Neural cell (in vitro differentiated cells): ENCODE data around the gene CLN6. TPM values are rescaled to one million over a fixed set of nuclear protein-coding genes. Genes with fewer than 3 reads are reported as not detected.

Experiments used
- H2AFZ ChIP-seq: fragments of 200-600, 300-800 bp; sonication (generic), shearing (Covaris generic); 2 replicates; pipeline ENCODE4 v1.6.0; 2014; ENCODE audit warnings: low read depth, mild to moderate bottlenecking, antibody characterized with exemption, low read length, moderate library complexity
- H3F3A ChIP-seq: fragments of 200-600 bp; shearing (Covaris generic); 2 replicates; pipeline ENCODE4 v1.6.1; 2016; ENCODE audit warnings: mild to moderate bottlenecking, moderate library complexity, mixed read lengths, antibody characterized with exemption, low read length; ENCODE audit not compliant: insufficient read depth, poor library complexity, severe bottlenecking
- H3K27ac ChIP-seq: fragments of 200-600, 300-800 bp; sonication (generic), shearing (Covaris generic); 2 replicates; pipeline ENCODE4 v1.5.1; 2014; ENCODE audit warnings: mild to moderate bottlenecking, low read length, moderate library complexity
- H3K27me3 ChIP-seq: fragments of 300-800, 200-600 bp; sonication (generic), shearing (Covaris generic); 2 replicates; pipeline ENCODE4 v1.6.0; 2014; ENCODE audit warnings: mild to moderate bottlenecking, low read depth, low read length, moderate library complexity; ENCODE audit not compliant: insufficient read depth
- H3K36me3 ChIP-seq: fragments of 300-800, 200-600 bp; sonication (generic), shearing (Covaris generic); 2 replicates; pipeline ENCODE4 v1.5.1; 2014; ENCODE audit warnings: mild to moderate bottlenecking, antibody characterized with exemption, low read length, moderate library complexity; ENCODE audit not compliant: insufficient read depth
- H3K4me2 ChIP-seq: fragments of 300-800, 200-600 bp; sonication (generic), shearing (Covaris generic); 2 replicates; pipeline ENCODE4 v1.6.0; 2014; ENCODE audit warnings: mild to moderate bottlenecking, low read length
- H3K4me3 ChIP-seq: fragments of 300-800, 200-600 bp; sonication (generic), shearing (Covaris generic); 2 replicates; pipeline ENCODE4 v1.5.1; 2014; ENCODE audit warnings: mild to moderate bottlenecking, low read length, moderate library complexity
- H3K79me2 ChIP-seq: fragments of 200-600 bp; shearing (Covaris generic); replicated peaks from 2 replicates; pipeline ENCODE4 v1.6.0; 2014; ENCODE audit warnings: mild to moderate bottlenecking, low read length, moderate library complexity; ENCODE audit not compliant: insufficient read depth
- H3K9ac ChIP-seq: fragments of 300-800, 200-600 bp; sonication (generic), shearing (Covaris generic); 2 replicates; pipeline ENCODE4 v1.6.1; 2016; ENCODE audit warnings: mild to moderate bottlenecking, low read length, mixed read lengths
- H3K9me2 ChIP-seq: fragments of 200-600 bp; shearing (Covaris generic); 2 replicates; pipeline ENCODE4 v1.6.1; 2016; ENCODE audit warnings: mild to moderate bottlenecking, low read length, mixed read lengths; ENCODE audit not compliant: insufficient read depth
- H3K9me3 ChIP-seq: fragments of 200-600, 300-800 bp; sonication (generic), shearing (Covaris generic); 2 replicates; pipeline ENCODE4 v1.6.1; 2016; ENCODE audit warnings: mild to moderate bottlenecking, mixed run types, low read length, moderate library complexity, mixed read lengths
- H4K20me1 ChIP-seq: fragments of 200-600 bp; shearing (Covaris generic); 2 replicates; pipeline ENCODE4 v1.6.1; 2016; ENCODE audit warnings: mild to moderate bottlenecking, mixed run types; ENCODE audit not compliant: insufficient read depth
- EP300 ChIP-seq: fragments of 450-650 bp; conservative IDR thresholded peaks from 2 replicates; pipeline ENCODE4 v1.6.1; 2014; ENCODE audit warnings: antibody characterized with exemption, mild to moderate bottlenecking, moderate library complexity; ENCODE audit not compliant: poor library complexity, severe bottlenecking
- EZH2 ChIP-seq: fragments of 200-600, 300-800 bp; shearing (Covaris generic), sonication (generic); IDR thresholded peaks from 2 replicates; pipeline ENCODE4 v1.6.1; 2014; ENCODE audit warnings: antibody characterized with exemption, low read length, borderline replicate concordance, mild to moderate bottlenecking; ENCODE audit not compliant: insufficient read depth, poor library complexity, severe bottlenecking
- MXI1 ChIP-seq: fragments of 450-650 bp; conservative IDR thresholded peaks from 2 replicates; pipeline ENCODE4 v1.6.1; 2014; ENCODE audit warnings: antibody characterized with exemption, mild to moderate bottlenecking; ENCODE audit not compliant: poor library complexity, severe bottlenecking
- POLR2AphosphoS5 ChIP-seq: IDR thresholded peaks from 2 replicates; pipeline ENCODE4 v1.6.1; 2012
- RAD21 ChIP-seq: fragments of 450-650 bp; conservative IDR thresholded peaks from 2 replicates; pipeline ENCODE4 v1.6.1; 2014; ENCODE audit warnings: antibody characterized with exemption, mild to moderate bottlenecking, moderate library complexity
- SMC3 ChIP-seq: fragments of 450-650 bp; conservative IDR thresholded peaks from 2 replicates; pipeline ENCODE4 v1.6.1; 2014; ENCODE audit warnings: antibody characterized with exemption, mild to moderate bottlenecking, moderate library complexity; ENCODE audit not compliant: poor library complexity
- TAF1 ChIP-seq: IDR thresholded peaks from 2 replicates; pipeline ENCODE4 v1.6.1; 2012; ENCODE audit warnings: low read depth
- polyA plus RNA-seq: library from polyadenylated mRNA; depleted of rRNA; stranded (reverse); fragments of >200 nt; gene quantifications from 2 replicates; pipeline ENCODE4 v1.2.3, GENCODE V29; 2014
- TF ChIP-seq, protein P1 (sequence below): fragments of 450-650 bp; IDR thresholded peaks from 2 replicates; pipeline ENCODE4 v1.5.1; 2014; ENCODE audit warnings: antibody characterized with exemption, mild to moderate bottlenecking, moderate library complexity; ENCODE audit not compliant: poor library complexity, severe bottlenecking
- TF ChIP-seq, protein P2 (sequence below): IDR thresholded peaks from 2 replicates; pipeline ENCODE4 v1.6.1; 2012; ENCODE audit warnings: borderline replicate concordance

The CLN6 gene
- polyA plus RNA-seq, 1 donor from 2014 or later: 4.9 TPM

DNA sequence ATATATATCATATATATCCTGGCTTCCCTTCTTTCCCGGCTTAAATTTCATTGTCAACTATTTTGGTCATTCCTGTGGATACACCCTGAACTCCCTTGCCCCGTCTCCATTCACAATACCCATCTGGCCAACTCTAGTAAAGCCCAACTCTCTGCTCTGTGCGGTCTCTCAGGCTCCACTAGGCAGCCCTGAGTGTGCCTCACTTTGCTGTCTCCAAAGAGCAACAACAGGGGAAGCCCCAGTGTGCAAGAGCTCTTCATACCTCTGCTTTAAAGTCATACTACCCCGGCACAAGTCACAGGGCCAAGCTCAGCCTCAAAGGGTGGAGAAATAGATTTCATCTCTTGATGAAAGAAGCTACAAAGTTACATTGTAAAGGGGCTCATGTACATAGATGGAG lies 29.2 kb upstream of the CLN6 start:
- Histone ChIP-seq H3K27me3 (no peaks in the 10 kb centered on the region), H3K9me2 (no peaks in the 10 kb centered on the region), H3K9me3 (no peaks in the 10 kb centered on the region), H3K4me2 (no peak overlapping the region), H3K27ac (no peak overlapping the region), H3K79me2 (no peaks in the 10 kb centered on the region), H4K20me1 (no peaks in the 10 kb centered on the region), H3F3A (no peaks in the 10 kb centered on the region), H2AFZ (no peak overlapping the region), H3K9ac (no peak overlapping the region), H3K4me3 (no peak overlapping the region), H3K36me3 (no peaks in the 10 kb centered on the region)
- no peak for TF ChIP-seq EZH2
- TF ChIP-seq MXI1: no peak
- no peak for TF ChIP-seq SMC3
- TF ChIP-seq TAF1: no peak
- TF ChIP-seq, protein P1, sequence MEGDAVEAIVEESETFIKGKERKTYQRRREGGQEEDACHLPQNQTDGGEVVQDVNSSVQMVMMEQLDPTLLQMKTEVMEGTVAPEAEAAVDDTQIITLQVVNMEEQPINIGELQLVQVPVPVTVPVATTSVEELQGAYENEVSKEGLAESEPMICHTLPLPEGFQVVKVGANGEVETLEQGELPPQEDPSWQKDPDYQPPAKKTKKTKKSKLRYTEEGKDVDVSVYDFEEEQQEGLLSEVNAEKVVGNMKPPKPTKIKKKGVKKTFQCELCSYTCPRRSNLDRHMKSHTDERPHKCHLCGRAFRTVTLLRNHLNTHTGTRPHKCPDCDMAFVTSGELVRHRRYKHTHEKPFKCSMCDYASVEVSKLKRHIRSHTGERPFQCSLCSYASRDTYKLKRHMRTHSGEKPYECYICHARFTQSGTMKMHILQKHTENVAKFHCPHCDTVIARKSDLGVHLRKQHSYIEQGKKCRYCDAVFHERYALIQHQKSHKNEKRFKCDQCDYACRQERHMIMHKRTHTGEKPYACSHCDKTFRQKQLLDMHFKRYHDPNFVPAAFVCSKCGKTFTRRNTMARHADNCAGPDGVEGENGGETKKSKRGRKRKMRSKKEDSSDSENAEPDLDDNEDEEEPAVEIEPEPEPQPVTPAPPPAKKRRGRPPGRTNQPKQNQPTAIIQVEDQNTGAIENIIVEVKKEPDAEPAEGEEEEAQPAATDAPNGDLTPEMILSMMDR: no peak

DNA sequence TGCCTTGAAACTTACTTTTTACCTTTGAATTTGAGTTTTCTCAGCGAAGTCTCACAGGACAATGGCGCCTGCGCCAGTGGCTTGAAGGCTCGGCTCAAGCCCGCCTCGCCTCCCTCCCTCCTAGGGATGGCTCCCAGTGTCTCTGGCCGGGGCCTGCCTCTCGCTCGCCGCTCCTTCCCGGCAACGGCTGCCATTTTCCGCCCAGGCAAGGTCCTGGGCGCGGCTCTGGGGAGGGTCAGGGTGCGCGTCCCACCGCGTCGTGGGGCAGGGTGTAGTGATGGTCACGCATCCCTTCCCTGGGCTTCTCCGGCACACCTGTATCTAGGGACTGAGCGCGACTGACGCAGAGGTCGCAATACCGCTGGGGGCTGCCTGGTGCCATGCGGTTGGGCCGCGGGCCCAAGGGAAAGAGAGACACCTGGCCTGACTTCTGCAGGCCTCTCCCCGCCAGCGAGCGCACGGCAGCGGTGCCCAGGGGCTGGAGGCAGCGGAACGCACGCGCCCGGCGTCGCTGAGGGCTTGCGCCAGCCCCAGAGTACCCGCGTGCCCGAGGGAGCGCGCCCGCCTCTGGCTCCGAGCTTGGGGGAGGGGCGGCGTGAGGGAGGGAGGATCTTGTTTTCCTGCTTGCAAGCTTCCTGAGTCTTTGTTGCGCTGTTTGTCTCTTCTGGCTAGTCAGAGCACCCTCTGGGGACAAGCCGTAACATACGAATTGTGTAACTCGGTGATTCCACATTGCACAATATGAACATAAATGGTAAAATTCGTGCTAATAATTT lies 27.3 kb upstream of the CLN6 start:
- TF ChIP-seq, protein P2, sequence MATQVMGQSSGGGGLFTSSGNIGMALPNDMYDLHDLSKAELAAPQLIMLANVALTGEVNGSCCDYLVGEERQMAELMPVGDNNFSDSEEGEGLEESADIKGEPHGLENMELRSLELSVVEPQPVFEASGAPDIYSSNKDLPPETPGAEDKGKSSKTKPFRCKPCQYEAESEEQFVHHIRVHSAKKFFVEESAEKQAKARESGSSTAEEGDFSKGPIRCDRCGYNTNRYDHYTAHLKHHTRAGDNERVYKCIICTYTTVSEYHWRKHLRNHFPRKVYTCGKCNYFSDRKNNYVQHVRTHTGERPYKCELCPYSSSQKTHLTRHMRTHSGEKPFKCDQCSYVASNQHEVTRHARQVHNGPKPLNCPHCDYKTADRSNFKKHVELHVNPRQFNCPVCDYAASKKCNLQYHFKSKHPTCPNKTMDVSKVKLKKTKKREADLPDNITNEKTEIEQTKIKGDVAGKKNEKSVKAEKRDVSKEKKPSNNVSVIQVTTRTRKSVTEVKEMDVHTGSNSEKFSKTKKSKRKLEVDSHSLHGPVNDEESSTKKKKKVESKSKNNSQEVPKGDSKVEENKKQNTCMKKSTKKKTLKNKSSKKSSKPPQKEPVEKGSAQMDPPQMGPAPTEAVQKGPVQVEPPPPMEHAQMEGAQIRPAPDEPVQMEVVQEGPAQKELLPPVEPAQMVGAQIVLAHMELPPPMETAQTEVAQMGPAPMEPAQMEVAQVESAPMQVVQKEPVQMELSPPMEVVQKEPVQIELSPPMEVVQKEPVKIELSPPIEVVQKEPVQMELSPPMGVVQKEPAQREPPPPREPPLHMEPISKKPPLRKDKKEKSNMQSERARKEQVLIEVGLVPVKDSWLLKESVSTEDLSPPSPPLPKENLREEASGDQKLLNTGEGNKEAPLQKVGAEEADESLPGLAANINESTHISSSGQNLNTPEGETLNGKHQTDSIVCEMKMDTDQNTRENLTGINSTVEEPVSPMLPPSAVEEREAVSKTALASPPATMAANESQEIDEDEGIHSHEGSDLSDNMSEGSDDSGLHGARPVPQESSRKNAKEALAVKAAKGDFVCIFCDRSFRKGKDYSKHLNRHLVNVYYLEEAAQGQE: no peak
- peak; percentile 23 for TF ChIP-seq POLR2AphosphoS5
- H3K79me2 ChIP-seq: no peaks in the 10 kb centered on the region
- no peaks in the 10 kb centered on the region for H3K9me3 ChIP-seq
- H3K9ac ChIP-seq: peak overlapping the region; percentile 16
- no peak overlapping the region for H3K4me2 ChIP-seq
- H3F3A ChIP-seq: no peaks in the 10 kb centered on the region
- no peak overlapping the region for H3K27ac ChIP-seq
- H3K9me2 ChIP-seq: no peaks in the 10 kb centered on the region
- H3K27me3 ChIP-seq: no peaks in the 10 kb centered on the region
- H2AFZ ChIP-seq: peak overlapping the region; percentile 45
- H3K4me3 ChIP-seq: peak overlapping the region; percentile 57
- H3K36me3 ChIP-seq: no peaks in the 10 kb centered on the region
- H4K20me1 ChIP-seq: no peaks in the 10 kb centered on the region

DNA sequence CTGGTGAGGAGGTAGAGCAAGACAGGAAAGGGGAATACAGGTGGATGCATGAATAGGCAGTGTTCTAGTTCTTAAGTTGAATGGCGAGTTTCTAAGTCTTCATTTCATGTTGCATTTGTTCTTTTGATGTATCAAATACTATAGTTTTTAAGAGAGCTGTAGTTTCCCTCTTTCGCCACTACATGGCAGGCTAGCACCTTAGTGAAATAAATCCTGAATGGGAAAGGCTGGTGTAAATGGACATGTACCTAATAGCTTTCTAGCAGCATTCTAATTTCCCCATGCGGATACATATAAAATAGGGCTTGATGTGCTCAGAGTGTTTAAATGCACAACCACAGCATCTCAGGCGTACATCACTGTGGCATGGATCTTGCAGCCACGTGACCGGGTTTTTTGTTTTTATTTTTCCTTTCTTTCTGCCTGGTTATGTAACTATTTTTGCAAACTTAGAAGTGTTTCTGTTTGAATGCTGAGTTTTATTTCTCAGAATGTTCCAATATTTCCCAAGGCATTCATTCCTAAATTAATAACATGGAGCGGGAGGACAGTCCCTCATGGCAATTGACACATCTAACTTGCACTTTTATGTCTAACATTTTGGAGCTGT lies 23.5 kb upstream of the CLN6 start:
- no peaks in the 10 kb centered on the region for H4K20me1 ChIP-seq
- H3K27ac ChIP-seq: no peak overlapping the region
- no peaks in the 10 kb centered on the region for H3K9me3 ChIP-seq
- H2AFZ ChIP-seq: no peak overlapping the region
- no peak overlapping the region for H3K4me2 ChIP-seq
- H3K4me3 ChIP-seq: no peak overlapping the region
- no peaks in the 10 kb centered on the region for H3K27me3 ChIP-seq
- no peak overlapping the region for H3K9ac ChIP-seq
- no peaks in the 10 kb centered on the region for H3F3A ChIP-seq
- no peaks in the 10 kb centered on the region for H3K9me2 ChIP-seq
- TF ChIP-seq SMC3 (peak; percentile 87), EP300 (no peak), POLR2AphosphoS5 (no peak), MXI1 (no peak), EZH2 (no peak), TAF1 (no peak), RAD21 (peak; percentile 89)
- TF ChIP-seq, protein P1: peak; percentile 89
- TF ChIP-seq, protein P2: no peak
- H3K36me3 ChIP-seq: no peaks in the 10 kb centered on the region
- no peaks in the 10 kb centered on the region for H3K79me2 ChIP-seq
